ENCODE results near the gene KIF3C.
"Not testable (repeated sequence)": the region's sequence is repeated elsewhere in the genome, so short reads cannot be mapped to it uniquely, and the experiment has no call there.

- not testable (repeated sequence) for TF ChIP-seq CTCF (conservative IDR thresholded peaks at IDR 0.05 in 1 of 2, IDR thresholded peaks at IDR 0.05 in 1 of 2; ENCODE audit: low read depth in 1 of 2, low read length in 2 of 2); EZH2 (IDR thresholded peaks at IDR 0.05; ENCODE audit: low read length, missing control alignments)
These were observed 66.1 kb downstream of the KIF3C start for GRCh38 chr2:25915944-25916772.

All from fibroblast of lung (primary cell).